HepG2 (cell line): ENCODE measurements around the gene EEF2.

Source experiments
- AFF4 ChIP-seq: sonication (generic); formaldehyde crosslinking; IDR thresholded peaks from 2 replicates; pipeline ENCODE4 v1.4.0; 2020; ENCODE audit warnings: missing genetic modification reagents
- EP300 ChIP-seq, 3 experiments: sonication (generic) in 1 of 3; formaldehyde crosslinking in 1 of 3; IDR thresholded peaks; 2 replicates each; pipeline versions ENCODE4 v1.5.1 to v1.6.1; 2011 to 2020; ENCODE audit warnings: low read depth in 2 of 3, low read length in 2 of 3, borderline replicate concordance in 1 of 3, improper control_type of control experiment in 1 of 3, mild to moderate bottlenecking in 1 of 3, missing genetic modification reagents in 1 of 3, moderate library complexity in 1 of 3
- EZH2 ChIP-seq: conservative IDR thresholded peaks from 2 replicates; pipeline ENCODE4 v1.6.1; 2012; ENCODE audit warnings: mild to moderate bottlenecking, low read depth, low read length, moderate library complexity
- NRL ChIP-seq: sonication (generic); formaldehyde crosslinking; IDR thresholded peaks from 2 replicates; pipeline ENCODE4 v1.5.0; 2020; ENCODE audit warnings: missing genetic modification reagents, mild to moderate bottlenecking, moderate library complexity, borderline replicate concordance
- PCBP1 ChIP-seq: fragments of 200-400 bp; formaldehyde crosslinking; IDR thresholded peaks from 2 replicates; pipeline ENCODE4 v1.6.1; 2017; ENCODE audit warnings: mild to moderate bottlenecking, low read depth, low read length, borderline replicate concordance
- RAD21 ChIP-seq: fragments of 450-650 bp; formaldehyde crosslinking; IDR thresholded peaks from 2 replicates; pipeline ENCODE4 v1.5.0; 2020; ENCODE audit warnings: mild to moderate bottlenecking
- USF2 ChIP-seq, 2 experiments: sonication (generic) in 1 of 2; formaldehyde crosslinking in 1 of 2; IDR thresholded peaks; 2 replicates each; pipeline versions ENCODE4 v1.5.1 to v1.6.1; 2011 to 2020; ENCODE audit warnings: borderline replicate concordance in 1 of 2, low read depth in 1 of 2, low read length in 1 of 2, mild to moderate bottlenecking in 1 of 2, missing genetic modification reagents in 1 of 2, moderate library complexity in 1 of 2
- ZNF704 ChIP-seq: sonication (generic); formaldehyde crosslinking; IDR thresholded peaks from 2 replicates; pipeline ENCODE4 v1.8.1; 2023; ENCODE audit warnings: mild to moderate bottlenecking, inconsistent platforms, moderate library complexity, missing genetic modification reagents, borderline replicate concordance

- TF ChIP-seq EP300 (IDR thresholded peaks at IDR 0.05; ENCODE audit: low read depth in 2 of 2, low read length in 2 of 2) (peak in 1 of 2 experiments; percentile 28; a peak in 1 of 4 replicates), EP300 (CRISPR knock-in tag; IDR thresholded peaks at IDR 0.05; ENCODE audit: borderline replicate concordance) (no peak), AFF4 (CRISPR knock-in tag) (peak; percentile 90), NRL (CRISPR knock-in tag) (peak; percentile 88), RAD21 (CRISPR knock-in tag) (peak; percentile 59), EZH2 (no peak), ZNF704 (peak; percentile 95; the same call in 1 of the 2 replicates), PCBP1 (no peak), USF2 (IDR thresholded peaks at IDR 0.05; ENCODE audit: low read depth, low read length) (peak; percentile 93), USF2 (CRISPR knock-in tag; IDR thresholded peaks at IDR 0.05; ENCODE audit: borderline replicate concordance) (peak; percentile 96; the same call in 1 of the 2 replicates)
Observed at GRCh38 chr19:3984908-3985642, at the start of gene EEF2.
